GM20431 (cell line): ENCODE measurements around the gene RNASEH2C.
"Not testable (repeated sequence)": the region's sequence is repeated elsewhere in the genome, so short reads cannot be mapped to it uniquely, and the experiment has no call there.

Experiments used
- in situ Hi-C: fragments of 300-500 bp; cut with MseI, MboI; formaldehyde crosslinking; loops from one replicate; pipeline ENCODE4 v1.15.0; 2020; ENCODE audit warnings: low sequenced_read_pairs; ENCODE audit not compliant: unreplicated experiment

RNASEH2C gene

DNA sequence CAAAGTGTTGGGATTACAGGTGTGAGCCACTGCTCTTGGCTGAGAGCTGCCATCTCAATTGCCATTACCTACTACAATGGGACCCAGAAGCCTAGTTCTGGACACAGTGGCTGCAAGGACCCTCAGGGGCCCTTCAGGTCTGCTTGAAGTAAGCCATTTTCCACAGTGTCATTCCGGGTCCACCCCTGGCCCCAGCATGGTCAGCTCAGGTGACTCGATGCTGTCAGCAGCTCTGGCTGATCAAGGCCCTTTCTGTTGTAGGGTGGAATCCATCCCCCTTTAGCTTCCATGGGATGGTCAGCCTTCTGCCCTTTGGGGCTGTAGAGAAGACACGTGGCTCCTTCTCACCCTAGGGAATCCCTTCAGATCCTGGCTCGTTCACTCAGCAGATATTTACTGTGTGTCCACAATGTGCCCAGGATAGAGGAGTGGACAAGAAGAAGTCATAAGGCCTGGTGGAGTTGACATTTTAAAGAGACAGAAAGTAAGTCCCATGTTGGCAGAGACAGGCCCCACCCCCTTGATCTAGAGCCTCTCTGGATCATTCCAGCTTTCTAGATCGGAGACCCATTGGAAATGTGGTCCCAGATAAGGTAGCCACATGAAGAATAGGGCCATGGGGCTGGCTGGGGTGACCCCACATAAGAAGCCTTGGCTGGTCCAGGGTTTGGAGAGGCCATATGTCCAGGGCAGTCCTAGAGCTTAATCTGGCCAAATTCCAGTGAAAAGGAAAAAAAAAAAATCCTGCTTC, 23.6 kb downstream of the RNASEH2C start:
- in situ Hi-C loops, result no loop called here

DNA sequence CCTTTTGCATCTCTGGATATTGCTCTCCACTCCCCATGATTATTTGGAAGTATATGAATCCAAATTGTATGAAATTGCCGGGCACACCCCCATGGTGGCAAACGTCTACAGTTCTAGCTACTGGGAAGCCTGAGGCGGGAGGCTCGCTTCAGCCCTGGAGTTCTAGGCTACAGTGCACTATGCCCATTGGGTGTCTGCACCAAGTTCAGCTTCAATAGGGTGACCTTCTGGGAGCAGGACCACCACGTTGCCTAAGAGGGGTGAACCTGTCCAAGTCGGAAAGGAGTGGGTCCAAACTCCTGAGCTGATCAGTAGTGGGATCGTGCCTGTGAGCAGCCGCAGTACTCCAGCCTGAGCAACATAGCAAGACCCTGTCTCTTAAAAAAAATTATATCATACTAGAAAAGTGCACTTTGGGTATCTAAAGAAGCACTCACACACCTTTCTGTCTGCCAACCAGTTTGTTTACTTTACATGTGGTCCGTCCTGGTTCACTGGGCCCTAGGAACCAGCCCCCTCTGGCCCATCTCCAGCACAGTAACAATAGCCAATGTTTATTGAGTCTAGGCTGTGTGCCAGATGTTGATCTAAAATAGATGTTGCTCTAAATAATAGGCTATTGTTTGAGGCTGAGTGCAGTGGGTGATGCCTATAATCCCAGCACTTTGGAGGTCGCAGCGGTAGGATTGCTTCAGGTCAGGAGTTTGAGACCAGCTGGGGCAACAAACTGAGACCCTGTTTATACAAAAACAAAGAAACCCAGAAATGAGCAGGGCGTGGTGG, 24.9 kb downstream of the RNASEH2C start:
- in situ Hi-C loops, result no loop called here

DNA sequence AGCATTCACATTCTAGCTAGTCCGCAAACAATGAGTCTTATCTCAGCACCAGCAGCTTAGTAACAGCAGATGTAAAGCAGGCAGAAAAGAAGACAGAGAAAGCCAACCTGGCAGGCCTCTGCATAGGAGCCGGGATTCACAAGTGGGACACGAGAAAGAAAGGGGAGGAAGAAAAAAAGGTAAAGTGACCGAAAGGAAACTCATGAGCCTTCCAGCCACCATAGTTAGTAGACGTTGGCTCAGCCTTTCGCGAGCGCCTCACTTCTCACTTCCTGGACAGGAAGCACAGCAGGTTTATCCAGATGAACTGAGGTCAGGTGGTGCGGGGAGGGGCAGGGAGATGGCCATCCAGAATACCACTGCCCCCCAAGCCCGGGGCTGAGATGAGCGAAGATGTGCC, 28.2 kb downstream of the RNASEH2C start:
- in situ Hi-C loops, result no loop called here

DNA sequence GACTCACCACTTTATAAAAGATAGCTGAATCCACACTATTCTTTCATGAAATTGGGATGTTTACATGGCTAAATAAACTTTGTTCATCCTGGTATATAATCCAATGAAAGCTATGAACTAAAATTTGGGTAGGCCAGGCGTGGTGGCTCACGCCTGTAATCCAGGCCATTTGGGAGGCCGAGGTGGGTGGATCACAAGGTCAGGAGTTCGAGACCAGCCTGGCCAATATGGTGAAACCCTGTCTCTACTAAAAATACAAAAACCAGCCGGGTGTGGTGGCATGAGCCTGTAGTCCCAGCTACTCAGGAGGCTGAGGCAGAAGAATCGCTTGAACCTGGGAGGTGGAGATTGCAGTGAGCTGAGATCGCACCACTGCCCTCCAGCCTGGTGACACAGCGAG, 28.8 kb downstream of the RNASEH2C start:
- in situ Hi-C loops, result not testable (repeated sequence)

DNA sequence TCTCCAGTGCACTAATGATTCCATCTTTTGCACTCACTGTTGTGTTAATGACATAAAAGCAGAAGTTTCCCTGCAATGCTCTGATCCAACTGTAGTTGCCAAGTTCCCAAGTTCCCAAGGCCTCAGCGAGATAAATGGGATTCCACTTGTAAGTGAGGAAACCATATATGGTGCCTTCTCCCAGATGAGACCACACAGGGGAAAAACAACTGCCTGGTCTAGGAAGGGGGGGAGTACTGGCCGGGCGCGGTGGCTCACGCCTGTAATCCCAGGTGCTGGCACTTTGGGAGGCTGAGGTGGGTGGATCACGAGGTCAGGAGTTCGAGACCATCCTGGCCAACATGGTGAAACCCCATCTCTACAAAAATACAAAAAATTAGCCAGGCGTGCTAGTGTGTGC, 34.6 kb downstream of the RNASEH2C start:
- in situ Hi-C loops, result no loop called here

DNA sequence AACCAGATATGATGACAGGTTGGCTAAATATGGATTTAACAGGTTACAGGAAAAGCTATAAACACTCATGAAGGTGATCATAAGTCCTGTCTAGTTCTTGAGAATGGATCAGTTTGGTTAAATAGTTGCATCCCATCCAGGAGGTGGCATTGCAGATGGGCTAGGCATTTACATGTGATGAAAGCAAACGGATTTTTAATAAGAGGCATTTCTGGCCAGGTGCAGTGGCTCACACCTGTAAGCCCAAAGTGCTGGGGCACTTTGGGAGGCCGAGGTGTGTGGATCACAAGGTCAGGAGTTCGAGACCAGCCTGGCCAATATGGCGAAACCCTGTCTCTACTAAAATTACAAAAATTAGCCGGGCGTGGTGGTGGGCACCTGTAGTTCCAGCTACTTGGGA, 37.1 kb downstream of the RNASEH2C start:
- in situ Hi-C loops, result not testable (repeated sequence)

DNA sequence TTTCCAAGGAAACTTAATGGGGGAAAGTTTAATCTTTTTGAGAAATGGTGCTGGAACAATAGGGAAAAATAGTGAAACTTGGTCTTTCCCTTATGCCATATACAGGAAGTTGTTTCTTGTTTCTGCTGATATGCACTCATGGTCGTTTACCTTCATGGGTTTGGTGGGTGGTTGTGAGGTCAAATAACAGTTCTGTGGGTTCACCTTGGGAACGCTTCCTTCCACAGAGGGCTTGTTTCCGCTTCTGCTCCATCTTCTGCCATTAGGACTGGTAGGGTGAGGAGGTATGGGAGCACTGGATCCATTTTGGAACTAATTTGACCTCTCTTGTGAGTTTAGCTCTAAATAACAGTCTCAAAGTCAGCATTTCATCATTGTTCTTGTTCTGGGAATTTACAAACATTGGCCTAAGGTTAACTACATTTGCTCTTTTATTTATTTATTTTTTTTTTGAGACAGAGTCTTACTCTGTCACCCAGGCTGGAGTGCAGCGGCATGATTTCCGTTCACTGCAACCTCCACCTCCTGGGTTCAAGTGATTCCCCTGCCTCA, 40.3 kb downstream of the RNASEH2C start:
- in situ Hi-C loops, result no loop called here

DNA sequence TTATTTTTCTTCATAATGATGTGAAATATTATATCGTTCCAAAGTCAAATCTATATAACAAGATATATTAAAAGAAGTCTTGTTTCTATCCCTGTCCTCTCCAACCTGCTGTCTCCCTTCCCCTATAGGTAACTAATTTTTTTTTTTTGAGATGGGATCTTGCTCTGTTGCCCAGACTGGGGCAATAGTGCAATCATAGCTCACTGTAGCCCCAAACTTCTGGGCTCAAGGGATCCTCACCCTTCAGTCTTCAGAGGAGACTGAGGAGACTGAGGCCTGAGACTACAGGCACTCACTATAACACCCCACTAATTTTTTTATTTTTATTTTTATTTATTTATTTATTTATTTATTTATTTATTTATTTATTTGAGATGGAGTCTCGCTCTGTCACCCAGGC, 47.6 kb downstream of the RNASEH2C start:
- in situ Hi-C loops, result no loop called here

DNA sequence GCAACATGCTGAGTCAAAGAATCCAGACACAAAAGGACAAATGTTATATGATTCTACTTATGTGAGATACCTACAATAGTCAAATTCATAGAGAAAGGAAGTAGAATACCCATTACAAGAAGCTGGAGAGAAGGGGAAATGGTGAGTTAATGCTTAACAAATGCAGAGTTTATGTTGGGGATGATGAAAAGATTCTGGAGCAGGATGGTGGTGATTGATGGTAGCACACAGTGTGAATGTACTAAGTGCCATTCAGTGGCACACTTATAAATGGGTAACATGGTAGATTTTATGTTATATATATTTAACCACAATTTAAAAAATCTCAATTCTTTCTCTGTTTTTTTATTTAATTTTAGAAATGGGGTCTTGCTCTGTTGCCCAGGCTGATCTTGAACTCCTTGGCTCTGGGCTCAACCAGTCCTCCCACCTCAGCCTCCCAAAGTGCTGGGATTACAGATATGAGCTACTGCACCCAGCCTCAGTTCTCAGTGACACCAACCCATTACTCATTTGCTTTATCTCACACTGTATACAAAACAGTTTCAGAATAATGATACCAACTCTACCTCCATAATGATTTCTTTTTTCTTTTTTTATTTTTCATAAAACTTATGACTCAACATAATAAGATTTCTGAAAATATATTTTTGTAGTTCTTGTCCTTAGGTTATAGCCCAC, 48.3 kb downstream of the RNASEH2C start:
- in situ Hi-C loops, result no loop called here
